Activated T-helper 2 cell treated with anti-CD3 and anti-CD28 coated beads, Interferon-gamma antibody, Interleukin-2, Interleukin-4, amounts not matched to agents 10 μg/mL and 5 μg/mL and 100 μg/mL, durations not matched to agents 14 hours and 24 hours and 36 hours (primary cell): Measurements from ENCODE around the gene IGSF6. TPM values are rescaled to one million over a fixed set of nuclear protein-coding genes. Genes with fewer than 3 reads are reported as not detected.

Experiments used
- total RNA-seq: library from RNA; stranded (reverse); gene quantifications from 2 replicates; pipeline ENCODE4 v1.2.3, GENCODE V29; 2022

Gene IGSF6
- total RNA-seq, 1 donor from 2014 or later, result not detected

Other genes starting within 250 kb of the IGSF6 start
- gene METTL9, start 53.0 kb downstream of the IGSF6 start, total RNA-seq, result 73.9 and 75.8 TPM in 2 replicates
- gene OTOA, start 11.4 kb upstream of the IGSF6 start, total RNA-seq, result 0.07 TPM in 1 of 2 replicates, not detected in the other
- gene NPIPB4, start 205.1 kb upstream of the IGSF6 start, total RNA-seq, result 190 and 213 TPM in 2 replicates